ENCODE measurements around the gene MAMLD1.

- no peak for TF ChIP-seq CTCF (IDR thresholded peaks at IDR 0.05; ENCODE audit: low read depth, low read length, poor library complexity, severe bottlenecking)
- no peak for TF ChIP-seq EZH2phosphoT487 (IDR thresholded peaks at IDR 0.05; ENCODE audit: borderline replicate concordance, low read length)
These were observed 4.5 kb upstream of the MAMLD1 start for GRCh38 chrX:150358651-150359050.
